22Rv1 (cell line): ENCODE results near the gene KCNJ1.

Experiments
- H3K27ac ChIP-seq: fragments of 450-650 bp; 2 replicates; pipeline ENCODE4 v1.5.1; 2017
- CTCF ChIP-seq: fragments of 450-650 bp; IDR thresholded peaks from 2 replicates; pipeline ENCODE4 v1.5.1; 2017; ENCODE audit warnings: mild to moderate bottlenecking
- ZFX ChIP-seq: fragments of 450-650 bp; IDR thresholded peaks from 2 replicates; pipeline ENCODE4 v1.6.1; 2017; ENCODE audit warnings: antibody characterized with exemption, borderline replicate concordance

Gene KCNJ1

GRCh38 chr11:128800871-128801417 lies 66.2 kb downstream of the KCNJ1 start:
- TF ChIP-seq ZFX (no peak), CTCF (no peak)

GRCh38 chr11:128796270-128796669 lies 70.8 kb downstream of the KCNJ1 start:
- H3K27ac ChIP-seq = no peak overlapping the region
- TF ChIP-seq CTCF (no peak), ZFX (no peak)

More at GRCh38 chr11:128800871-128801417, 66.2 kb downstream of the KCNJ1 start:
- no peak overlapping the region for H3K27ac ChIP-seq

- H3K27ac ChIP-seq = no peak overlapping the region
- no peak for TF ChIP-seq ZFX
- TF ChIP-seq CTCF = no peak
Measured at GRCh38 chr11:128790196-128790595, 76.9 kb downstream of the KCNJ1 start.

GRCh38 chr11:128789497-128790150 lies 77.5 kb downstream of the KCNJ1 start:
- no peak for TF ChIP-seq CTCF
- TF ChIP-seq ZFX = no peak
- no peak overlapping the region for H3K27ac ChIP-seq
